NB4 (cell line): ENCODE data around the gene CYB561D2.

ENCODE experiments used
- CTCF ChIP-seq: IDR thresholded peaks from one replicate; pipeline ENCODE4 v1.5.1; 2012; ENCODE audit warnings: low read depth, low read length
- MYC ChIP-seq: IDR thresholded peaks from 2 replicates; pipeline ENCODE4 v1.6.1; 2011; ENCODE audit warnings: low read depth, low read length
- POLR2A ChIP-seq: IDR thresholded peaks from 2 replicates; pipeline ENCODE4 v1.6.1; 2011; ENCODE audit warnings: mild to moderate bottlenecking; ENCODE audit not compliant: insufficient read length; ENCODE audit errors: extremely low read depth

- TF ChIP-seq POLR2A (no peak), CTCF (no peak), MYC (no peak)
Observed at GRCh38 chr3:50341996-50342650, 8.5 kb upstream of the CYB561D2 start.
